ENCODE data around the gene RALGPS1. TPM values are rescaled to one million over a fixed set of nuclear protein-coding genes. Genes with fewer than 3 reads are reported as not detected.

Gene RALGPS1
- total RNA-seq, 1 donor from 2014 or later, result 30.7 TPM

- Histone ChIP-seq H4K20me1 (ENCODE audit: low read depth) (no peaks in the 10 kb centered on the region), H3K4me1 (peaks cover 14% of the 10 kb centered on the region), H3K4me3 (no peak overlapping the region), H3K9me3 (ENCODE audit: low read depth) (no peaks in the 10 kb centered on the region), H3K9ac (no peak overlapping the region), H3K4me2 (no peak overlapping the region), H3K27me3 (no peaks in the 10 kb centered on the region), H3F3A (ENCODE audit: low read depth) (no peaks in the 10 kb centered on the region), H3K27ac (no peak overlapping the region), H2AFZ (replicated peaks) (no peak overlapping the region), H3K79me2 (ENCODE audit: low read depth) (no peaks in the 10 kb centered on the region), H3K36me3 (no peaks in the 10 kb centered on the region)
- TF ChIP-seq CTCF (IDR thresholded peaks at IDR 0.05), result no peak
- no peak for TF ChIP-seq EZH2phosphoT487 (IDR thresholded peaks at IDR 0.05)
- TF ChIP-seq EZH2 (IDR thresholded peaks at IDR 0.05), result no peak
- Mint-ChIP-seq H3K27me3 (ENCODE audit: insufficient read depth, low read depth) (peaks cover 8% of the 10 kb centered on the region), H3K36me3 (no peaks in the 10 kb centered on the region), H3K4me1 (peaks cover 12% of the 10 kb centered on the region), H3K4me3 (no peak overlapping the region), H3K27ac (no peak overlapping the region), H3K9me3 (no peaks in the 10 kb centered on the region)
- no peak for DNase-seq (ENCODE audit: low spot score)
Observed at GRCh38 chr9:127206666-127207065, 292.1 kb downstream of the RALGPS1 start.

- H3K4me3 ChIP-seq, result no peak overlapping the region
- H3K27ac ChIP-seq, result no peak overlapping the region
- no peak overlapping the region for H2AFZ ChIP-seq (replicated peaks)
- no peaks in the 10 kb centered on the region for H3K79me2 ChIP-seq (ENCODE audit: low read depth)
- H4K20me1 ChIP-seq (ENCODE audit: low read depth), result no peaks in the 10 kb centered on the region
- DNase-seq (ENCODE audit: low spot score), result no peak
- peaks cover 14% of the 10 kb centered on the region for H3K4me1 ChIP-seq
- no peaks in the 10 kb centered on the region for H3K36me3 Mint-ChIP-seq
- peaks cover 12% of the 10 kb centered on the region for H3K4me1 Mint-ChIP-seq
- H3K27me3 Mint-ChIP-seq (ENCODE audit: insufficient read depth, low read depth), result peaks cover 10% of the 10 kb centered on the region
- TF ChIP-seq EZH2 (IDR thresholded peaks at IDR 0.05) (no peak), CTCF (IDR thresholded peaks at IDR 0.05) (no peak), EZH2phosphoT487 (IDR thresholded peaks at IDR 0.05) (no peak)
- H3K9me3 Mint-ChIP-seq, result no peaks in the 10 kb centered on the region
- no peak overlapping the region for H3K27ac Mint-ChIP-seq
- H3K9me3 ChIP-seq (ENCODE audit: low read depth), result no peaks in the 10 kb centered on the region
- H3K27me3 ChIP-seq, result no peaks in the 10 kb centered on the region
- no peak overlapping the region for H3K9ac ChIP-seq
- H3K4me2 ChIP-seq, result no peak overlapping the region
- H3K36me3 ChIP-seq, result no peaks in the 10 kb centered on the region
- no peak overlapping the region for H3K4me3 Mint-ChIP-seq
- no peaks in the 10 kb centered on the region for H3F3A ChIP-seq (ENCODE audit: low read depth)
Observed at GRCh38 chr9:127207734-127208410, 293.3 kb downstream of the RALGPS1 start.

GRCh38 chr9:127208416-127208815 lies 293.8 kb downstream of the RALGPS1 start:
- H3K4me3 ChIP-seq, result no peak overlapping the region
- no peaks in the 10 kb centered on the region for H3K27me3 ChIP-seq
- H3K27ac Mint-ChIP-seq, result no peak overlapping the region
- DNase-seq (ENCODE audit: low spot score), result no peak
- no peak overlapping the region for H3K27ac ChIP-seq
- TF ChIP-seq EZH2phosphoT487 (IDR thresholded peaks at IDR 0.05) (no peak), CTCF (IDR thresholded peaks at IDR 0.05) (no peak), EZH2 (IDR thresholded peaks at IDR 0.05) (no peak)
- H3K4me1 ChIP-seq, result peaks cover 14% of the 10 kb centered on the region
- no peaks in the 10 kb centered on the region for H3K79me2 ChIP-seq (ENCODE audit: low read depth)
- H3F3A ChIP-seq (ENCODE audit: low read depth), result no peaks in the 10 kb centered on the region
- H3K27me3 Mint-ChIP-seq (ENCODE audit: insufficient read depth, low read depth), result peaks cover 8% of the 10 kb centered on the region
- no peaks in the 10 kb centered on the region for H3K9me3 Mint-ChIP-seq
- H3K9ac ChIP-seq, result no peak overlapping the region
- no peak overlapping the region for H3K4me2 ChIP-seq
- H3K36me3 ChIP-seq, result no peaks in the 10 kb centered on the region
- H3K4me1 Mint-ChIP-seq, result peaks cover 12% of the 10 kb centered on the region
- H4K20me1 ChIP-seq (ENCODE audit: low read depth), result no peaks in the 10 kb centered on the region
- no peak overlapping the region for H2AFZ ChIP-seq (replicated peaks)
- no peaks in the 10 kb centered on the region for H3K36me3 Mint-ChIP-seq
- H3K4me3 Mint-ChIP-seq, result no peak overlapping the region
- H3K9me3 ChIP-seq (ENCODE audit: low read depth), result no peaks in the 10 kb centered on the region
